Adipocyte (in vitro differentiated cells): ENCODE results near the gene STRN.
"Not testable (repeated sequence)": the region's sequence is repeated elsewhere in the genome, so short reads cannot be mapped to it uniquely, and the experiment has no call there.

Source experiments
- DNase-seq: peaks from one replicate; pipeline ENCODE4 v3.0.0-alpha.2; 2015; ENCODE audit warnings: low read depth
- H3K27me3 ChIP-seq: replicated peaks from 2 replicates; pipeline ENCODE4 v1.7.0; 2013; ENCODE audit warnings: mild to moderate bottlenecking, low read length, moderate library complexity; ENCODE audit not compliant: control insufficient read depth, insufficient read depth
- H3K36me3 ChIP-seq: 2 replicates; pipeline ENCODE4 v1.7.0; 2013; ENCODE audit warnings: low read length, mild to moderate bottlenecking, moderate library complexity; ENCODE audit not compliant: control insufficient read depth, insufficient read depth, severe bottlenecking
- H3K4me1 ChIP-seq: 2 replicates; pipeline ENCODE4 v1.7.0; 2013; ENCODE audit warnings: mild to moderate bottlenecking, low read length, moderate library complexity; ENCODE audit not compliant: control insufficient read depth, insufficient read depth
- H3K4me3 ChIP-seq: 2 replicates; pipeline ENCODE4 v1.7.0; 2013; ENCODE audit warnings: mild to moderate bottlenecking, low read length, moderate library complexity
- H3K9ac ChIP-seq: 2 replicates; pipeline ENCODE4 v1.7.0; 2013; ENCODE audit warnings: mild to moderate bottlenecking, low read length, moderate library complexity
- H3K9me3 ChIP-seq: 2 replicates; pipeline ENCODE4 v1.7.0; 2013; ENCODE audit warnings: mild to moderate bottlenecking, low read length, moderate library complexity; ENCODE audit not compliant: control insufficient read depth

STRN gene

GRCh38 chr2:36831185-36831584 lies 135.2 kb downstream of the STRN start:
- H3K4me1 ChIP-seq: no peaks in the 10 kb centered on the region
- no peaks in the 10 kb centered on the region for H3K27me3 ChIP-seq
- H3K9me3 ChIP-seq: no peaks in the 10 kb centered on the region
- no peak overlapping the region for H3K9ac ChIP-seq
- H3K36me3 ChIP-seq: no peaks in the 10 kb centered on the region
- H3K4me3 ChIP-seq: no peak overlapping the region
- no peak for DNase-seq

- not testable (repeated sequence) for H3K4me3 ChIP-seq, H3K27me3 ChIP-seq, H3K9ac ChIP-seq, H3K9me3 ChIP-seq, H3K36me3 ChIP-seq, DNase-seq
- H3K4me1 ChIP-seq: peaks cover 33% of the 10 kb centered on the region
Observed at GRCh38 chr2:36824683-36825082, 141.7 kb downstream of the STRN start.

- Histone ChIP-seq H3K4me1 (peaks cover 36% of the 10 kb centered on the region), H3K9ac (no peak overlapping the region), H3K4me3 (no peak overlapping the region), H3K9me3 (no peaks in the 10 kb centered on the region), H3K27me3 (peaks cover 6% of the 10 kb centered on the region), H3K36me3 (no peaks in the 10 kb centered on the region)
- DNase-seq: no peak
Observed at GRCh38 chr2:36824273-36824672, 142.1 kb downstream of the STRN start.

- Histone ChIP-seq H3K9me3 (no peaks in the 10 kb centered on the region), H3K4me1 (peaks cover 40% of the 10 kb centered on the region), H3K9ac (no peak overlapping the region), H3K36me3 (no peaks in the 10 kb centered on the region), H3K4me3 (no peak overlapping the region), H3K27me3 (peaks cover 6% of the 10 kb centered on the region)
- no peak for DNase-seq
Observed at GRCh38 chr2:36823862-36824261, 142.5 kb downstream of the STRN start.

- H3K4me1 ChIP-seq: peaks cover 60% of the 10 kb centered on the region
- peak; percentile 6 for DNase-seq
- H3K27me3 ChIP-seq: peaks cover 6% of the 10 kb centered on the region
- H3K36me3 ChIP-seq: no peaks in the 10 kb centered on the region
- H3K4me3 ChIP-seq: no peak overlapping the region
- H3K9me3 ChIP-seq: no peaks in the 10 kb centered on the region
- H3K9ac ChIP-seq: peak overlapping the region; percentile 57
Observed at GRCh38 chr2:36820942-36821605, 145.3 kb downstream of the STRN start.

- Histone ChIP-seq H3K4me1 (peaks cover 60% of the 10 kb centered on the region), H3K9me3 (no peaks in the 10 kb centered on the region), H3K27me3 (peaks cover 3% of the 10 kb centered on the region), H3K4me3 (no peak overlapping the region), H3K36me3 (peaks cover 1% of the 10 kb centered on the region), H3K9ac (no peak overlapping the region)
- DNase-seq: no peak
Observed at GRCh38 chr2:36819095-36819711, 147.1 kb downstream of the STRN start.

GRCh38 chr2:36818542-36818941 lies 147.8 kb downstream of the STRN start:
- no peak for DNase-seq
- Histone ChIP-seq H3K4me1 (peaks cover 60% of the 10 kb centered on the region), H3K36me3 (peaks cover 4% of the 10 kb centered on the region), H3K9ac (peak overlapping the region; percentile 52), H3K27me3 (no peaks in the 10 kb centered on the region), H3K4me3 (no peak overlapping the region), H3K9me3 (no peaks in the 10 kb centered on the region)

GRCh38 chr2:36812196-36812595 lies 154.1 kb downstream of the STRN start:
- no peak overlapping the region for H3K4me3 ChIP-seq
- no peak overlapping the region for H3K9ac ChIP-seq
- no peak for DNase-seq
- peaks cover 4% of the 10 kb centered on the region for H3K36me3 ChIP-seq
- H3K9me3 ChIP-seq: no peaks in the 10 kb centered on the region
- peaks cover 5% of the 10 kb centered on the region for H3K4me1 ChIP-seq
- H3K27me3 ChIP-seq: no peaks in the 10 kb centered on the region

- no peak for DNase-seq
- Histone ChIP-seq H3K27me3 (no peaks in the 10 kb centered on the region), H3K9ac (no peak overlapping the region), H3K9me3 (no peaks in the 10 kb centered on the region), H3K36me3 (peaks cover 4% of the 10 kb centered on the region), H3K4me1 (no peaks in the 10 kb centered on the region), H3K4me3 (no peak overlapping the region)
Observed at GRCh38 chr2:36811071-36811470, 155.3 kb downstream of the STRN start.

- no peak for DNase-seq
- peaks cover 1% of the 10 kb centered on the region for H3K36me3 ChIP-seq
- H3K9ac ChIP-seq: no peak overlapping the region
- H3K4me1 ChIP-seq: no peaks in the 10 kb centered on the region
- no peaks in the 10 kb centered on the region for H3K9me3 ChIP-seq
- no peak overlapping the region for H3K4me3 ChIP-seq
- no peaks in the 10 kb centered on the region for H3K27me3 ChIP-seq
Observed at GRCh38 chr2:36809069-36809445, 157.3 kb downstream of the STRN start.

- Histone ChIP-seq H3K9ac (no peak overlapping the region), H3K36me3 (no peaks in the 10 kb centered on the region), H3K4me1 (no peaks in the 10 kb centered on the region), H3K4me3 (no peak overlapping the region), H3K9me3 (no peaks in the 10 kb centered on the region), H3K27me3 (no peaks in the 10 kb centered on the region)
- no peak for DNase-seq
Observed at GRCh38 chr2:36808386-36809068, 157.8 kb downstream of the STRN start.
